Measurements from ENCODE around the gene CNTFR. TPM values are rescaled to one million over a fixed set of nuclear protein-coding genes. Genes with fewer than 3 reads are reported as not detected.

CNTFR gene
- total RNA-seq, 1 donor from 2014 or later = 2.7 TPM

GRCh38 chr9:34575862-34576596 is 13.5 kb downstream of the CNTFR start:
- H3K4me3 Mint-ChIP-seq (ENCODE audit: low read depth) = no peak overlapping the region
- peaks cover 32% of the 10 kb centered on the region for H3K4me1 Mint-ChIP-seq (ENCODE audit: low read depth)
- no peak for TF ChIP-seq CTCF (IDR thresholded peaks at IDR 0.05; ENCODE audit: unreplicated experiment)
- no peak for DNase-seq (ENCODE audit: low spot score, unreplicated experiment)
- H3K27ac Mint-ChIP-seq = no peak overlapping the region
- H3K36me3 Mint-ChIP-seq (ENCODE audit: insufficient read depth) = no peaks in the 10 kb centered on the region
- H3K27me3 Mint-ChIP-seq = peaks cover 77% of the 10 kb centered on the region
- H3K9me3 Mint-ChIP-seq (ENCODE audit: low read depth) = no peaks in the 10 kb centered on the region

- Mint-ChIP-seq H3K27me3 (peaks cover 77% of the 10 kb centered on the region), H3K4me1 (ENCODE audit: low read depth) (peaks cover 24% of the 10 kb centered on the region), H3K27ac (no peak overlapping the region)
Measured at GRCh38 chr9:34575241-34575640, 14.3 kb downstream of the CNTFR start.

GRCh38 chr9:34574571-34574970 is 15.0 kb downstream of the CNTFR start:
- peaks cover 21% of the 10 kb centered on the region for H3K4me1 Mint-ChIP-seq (ENCODE audit: low read depth)
- H3K36me3 Mint-ChIP-seq (ENCODE audit: insufficient read depth) = no peaks in the 10 kb centered on the region
- TF ChIP-seq CTCF (IDR thresholded peaks at IDR 0.05; ENCODE audit: unreplicated experiment) = no peak
- no peak overlapping the region for H3K4me3 Mint-ChIP-seq (ENCODE audit: low read depth)
- H3K27me3 Mint-ChIP-seq = peaks cover 77% of the 10 kb centered on the region
- H3K9me3 Mint-ChIP-seq (ENCODE audit: low read depth) = no peaks in the 10 kb centered on the region
- H3K27ac Mint-ChIP-seq = no peak overlapping the region
- no peak for DNase-seq (ENCODE audit: low spot score, unreplicated experiment)

More at GRCh38 chr9:34575241-34575640, 14.3 kb downstream of the CNTFR start:
- Mint-ChIP-seq H3K36me3 (ENCODE audit: insufficient read depth) (no peaks in the 10 kb centered on the region), H3K4me3 (ENCODE audit: low read depth) (no peak overlapping the region), H3K9me3 (ENCODE audit: low read depth) (no peaks in the 10 kb centered on the region)
- no peak for TF ChIP-seq CTCF (IDR thresholded peaks at IDR 0.05; ENCODE audit: unreplicated experiment)
- no peak for DNase-seq (ENCODE audit: low spot score, unreplicated experiment)

- Mint-ChIP-seq H3K36me3 (ENCODE audit: insufficient read depth) (no peaks in the 10 kb centered on the region), H3K4me1 (ENCODE audit: low read depth) (peaks cover 15% of the 10 kb centered on the region), H3K4me3 (ENCODE audit: low read depth) (no peak overlapping the region), H3K27ac (no peak overlapping the region), H3K9me3 (ENCODE audit: low read depth) (no peaks in the 10 kb centered on the region), H3K27me3 (peaks cover 72% of the 10 kb centered on the region)
- no peak for DNase-seq (ENCODE audit: low spot score, unreplicated experiment)
- no peak for TF ChIP-seq CTCF (IDR thresholded peaks at IDR 0.05; ENCODE audit: unreplicated experiment)
Measured at GRCh38 chr9:34573599-34574325, 15.8 kb downstream of the CNTFR start.

GRCh38 chr9:34572628-34573027 is 16.9 kb downstream of the CNTFR start:
- H3K9me3 Mint-ChIP-seq (ENCODE audit: low read depth) = no peaks in the 10 kb centered on the region
- H3K4me3 Mint-ChIP-seq (ENCODE audit: low read depth) = no peak overlapping the region
- no peak overlapping the region for H3K27ac Mint-ChIP-seq
- no peak for DNase-seq (ENCODE audit: low spot score, unreplicated experiment)
- TF ChIP-seq CTCF (IDR thresholded peaks at IDR 0.05; ENCODE audit: unreplicated experiment) = no peak
- H3K36me3 Mint-ChIP-seq (ENCODE audit: insufficient read depth) = no peaks in the 10 kb centered on the region
- H3K27me3 Mint-ChIP-seq = peaks cover 74% of the 10 kb centered on the region
- H3K4me1 Mint-ChIP-seq (ENCODE audit: low read depth) = peaks cover 11% of the 10 kb centered on the region
